ENCODE data around the gene AOPEP. TPM values are rescaled to one million over a fixed set of nuclear protein-coding genes. Genes with fewer than 3 reads are reported as not detected.

The AOPEP gene
- total RNA-seq, 2 experiments from 2014 or later: 10.7 to 12.2 TPM

- H3K27me3 Mint-ChIP-seq: peaks cover 26% of the 10 kb centered on the region
- DNase-seq: no peak
- peaks cover 6% of the 10 kb centered on the region for H3K4me1 Mint-ChIP-seq (ENCODE audit: low read depth)
- CTCF ChIA-PET: no interaction called here
- POLR2A ChIA-PET: no interaction called here
- H3K36me3 Mint-ChIP-seq: no peaks in the 10 kb centered on the region
- H3K27ac Mint-ChIP-seq: no peak overlapping the region
- no peaks in the 10 kb centered on the region for H3K9me3 Mint-ChIP-seq
- intact Hi-C loops (cut with micrococcal nuclease): no loop called here
- no peak overlapping the region for H3K4me3 Mint-ChIP-seq
These were observed 274.3 kb downstream of the AOPEP start for GRCh38 chr9:95000821-95001220.

GRCh38 chr9:95001720-95002119 is 275.2 kb downstream of the AOPEP start:
- CTCF ChIA-PET: no interaction called here

GRCh38 chr9:95003689-95004410 is 277.4 kb downstream of the AOPEP start:
- no peaks in the 10 kb centered on the region for H3K9me3 Mint-ChIP-seq
- POLR2A ChIA-PET: interaction anchor here (1.0 kb wide), 1 partner anchor 142 kb away, joined by 3 read pairs; no protein-coding TSS in a partner anchor
- H3K4me1 Mint-ChIP-seq (ENCODE audit: low read depth): peaks cover 28% of the 10 kb centered on the region
- H3K36me3 Mint-ChIP-seq: peaks cover 2% of the 10 kb centered on the region
- no peak overlapping the region for H3K27ac Mint-ChIP-seq
- peaks cover 26% of the 10 kb centered on the region for H3K27me3 Mint-ChIP-seq
- intact Hi-C loops (cut with micrococcal nuclease): no loop called here
- peak overlapping the region; percentile 72 for H3K4me3 Mint-ChIP-seq
- CTCF ChIA-PET: interaction anchor here (1.2 kb wide), 1 partner anchor 220 kb away, joined by 3 read pairs; no protein-coding TSS in a partner anchor
- DNase-seq: peak; percentile 37

More at GRCh38 chr9:95001720-95002119, 275.2 kb downstream of the AOPEP start:
- Mint-ChIP-seq H3K4me3 (no peak overlapping the region), H3K27me3 (peaks cover 27% of the 10 kb centered on the region), H3K9me3 (no peaks in the 10 kb centered on the region), H3K36me3 (no peaks in the 10 kb centered on the region), H3K27ac (no peak overlapping the region), H3K4me1 (ENCODE audit: low read depth) (peaks cover 11% of the 10 kb centered on the region)
- intact Hi-C loops (cut with micrococcal nuclease): no loop called here
- no peak for DNase-seq
- POLR2A ChIA-PET: no interaction called here

GRCh38 chr9:95004411-95005277 is 278.1 kb downstream of the AOPEP start:
- H3K4me3 Mint-ChIP-seq: peak overlapping the region; percentile 72
- H3K27ac Mint-ChIP-seq: no peak overlapping the region
- H3K36me3 Mint-ChIP-seq: peaks cover 2% of the 10 kb centered on the region
- peaks cover 25% of the 10 kb centered on the region for H3K27me3 Mint-ChIP-seq
- CTCF ChIA-PET: interaction anchor here (1.2 kb wide), 1 partner anchor 221 kb away, joined by 3 read pairs; no protein-coding TSS in a partner anchor
- H3K4me1 Mint-ChIP-seq (ENCODE audit: low read depth): peaks cover 28% of the 10 kb centered on the region
- intact Hi-C loops (cut with micrococcal nuclease): no loop called here
- H3K9me3 Mint-ChIP-seq: no peaks in the 10 kb centered on the region
- DNase-seq: peak; percentile 42
- POLR2A ChIA-PET: interaction anchor here (1.0 kb wide), 1 partner anchor 143 kb away, joined by 3 read pairs; no protein-coding TSS in a partner anchor

DNA sequence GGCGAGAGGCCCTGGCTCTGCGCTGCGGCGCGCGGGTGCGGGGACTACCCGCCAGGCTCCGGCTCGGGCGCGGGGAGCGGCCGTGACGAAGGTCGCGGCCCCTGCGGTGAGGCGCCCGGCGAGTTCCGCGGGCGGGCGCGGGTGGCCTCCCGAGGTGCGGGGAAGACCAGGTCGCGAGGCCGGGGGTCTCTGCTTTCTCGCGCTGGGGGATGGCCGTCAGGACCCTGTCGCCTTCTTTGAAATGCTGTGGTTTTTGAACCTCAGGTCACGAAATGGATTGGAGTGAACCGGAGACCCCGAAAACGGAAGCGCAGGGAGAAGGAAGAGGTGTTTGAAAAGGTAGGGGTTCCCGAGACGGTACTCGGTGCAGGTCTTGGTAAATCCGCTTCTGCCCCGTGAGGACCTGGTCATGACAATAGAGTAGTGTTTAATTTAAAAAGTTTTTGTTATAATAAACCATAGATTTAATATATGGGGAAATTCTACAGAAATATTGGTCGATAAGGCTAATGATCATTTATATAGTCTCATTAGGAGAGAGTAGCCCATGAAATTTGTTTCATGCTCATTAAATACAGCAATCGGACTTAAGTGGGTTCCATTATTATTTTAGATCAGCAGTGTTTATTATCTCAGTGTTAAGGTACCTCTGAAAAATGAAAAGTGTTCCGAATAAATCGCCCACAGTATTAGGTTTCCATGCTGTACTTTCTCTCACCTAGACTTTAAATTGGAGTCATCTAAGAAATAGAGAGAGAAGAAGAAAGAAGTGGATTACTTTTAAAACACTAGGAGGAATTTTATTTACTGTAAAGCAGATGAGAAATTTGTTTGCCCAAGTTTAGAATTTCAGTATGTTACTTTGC is 279.0 kb downstream of the AOPEP start:
- CTCF ChIA-PET: no interaction called here
- DNase-seq: no peak
- no peak overlapping the region for H3K27ac Mint-ChIP-seq
- H3K9me3 Mint-ChIP-seq: no peaks in the 10 kb centered on the region
- peaks cover 2% of the 10 kb centered on the region for H3K36me3 Mint-ChIP-seq
- peak overlapping the region; percentile 77 for H3K4me3 Mint-ChIP-seq
- intact Hi-C loops (cut with micrococcal nuclease): loop anchor here (2.0 kb wide), 2 partner anchors 135 to 279 kb away; partner anchors contain the start of gene AOPEP
- H3K4me1 Mint-ChIP-seq (ENCODE audit: low read depth): peaks cover 28% of the 10 kb centered on the region
- H3K27me3 Mint-ChIP-seq: peaks cover 22% of the 10 kb centered on the region
- POLR2A ChIA-PET: no interaction called here

DNA sequence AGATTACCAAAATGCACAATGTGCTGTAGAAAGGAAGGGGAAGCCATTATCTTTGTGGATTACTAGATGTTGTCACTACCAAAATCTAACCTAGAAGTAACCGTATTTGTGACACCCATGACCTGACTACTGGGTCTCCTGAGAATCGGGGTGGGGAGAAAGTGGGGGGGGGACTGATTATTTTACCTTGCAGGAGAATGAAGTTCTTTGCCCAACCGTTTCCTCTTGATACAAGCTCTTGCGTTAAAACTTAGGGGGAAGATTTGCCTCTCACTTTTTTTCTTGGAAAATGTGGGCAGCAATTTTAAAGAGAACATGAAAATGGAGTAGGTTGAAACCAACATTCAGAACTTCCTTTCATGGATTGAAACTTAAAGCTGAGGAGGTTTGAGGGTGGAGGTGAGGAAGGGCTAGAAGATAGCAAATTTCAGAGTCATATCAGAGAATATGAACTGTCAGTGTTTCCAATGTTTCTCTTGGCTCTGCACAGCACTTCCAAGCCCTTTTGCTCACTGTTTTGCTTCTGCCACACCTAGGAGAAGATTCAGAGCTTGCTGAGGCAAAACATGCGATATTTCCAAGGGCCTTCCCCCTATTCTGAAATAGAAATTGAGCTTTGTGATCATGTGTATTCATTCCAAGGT is 280.8 kb downstream of the AOPEP start:
- POLR2A ChIA-PET: interaction anchor here (0.7 kb wide), 1 partner anchor 129 kb away, joined by 3 read pairs; no protein-coding TSS in a partner anchor
- no peak for DNase-seq

GRCh38 chr9:95008151-95008771 is 281.8 kb downstream of the AOPEP start:
- Mint-ChIP-seq H3K27me3 (peaks cover 7% of the 10 kb centered on the region), H3K9me3 (no peaks in the 10 kb centered on the region), H3K27ac (no peak overlapping the region), H3K4me3 (no peak overlapping the region), H3K36me3 (peaks cover 2% of the 10 kb centered on the region), H3K4me1 (ENCODE audit: low read depth) (peaks cover 28% of the 10 kb centered on the region)
- intact Hi-C loops (cut with micrococcal nuclease): no loop called here
- DNase-seq: peak; percentile 24
- ChIA-PET CTCF (interaction anchor here (1.1 to 2.0 kb wide), 3 partner anchors 123 to 327 kb away, joined by 3 to 5 read pairs (median 4); no protein-coding TSS in a partner anchor), POLR2A (interaction anchor here (0.6 kb wide), 1 partner anchor 12 kb away, joined by 3 read pairs; no protein-coding TSS in a partner anchor)

More for the DNA sequence above, 280.8 kb downstream of the AOPEP start:
- CTCF ChIA-PET: interaction anchor here (1.1 to 2.0 kb wide), 3 partner anchors 124 to 326 kb away, joined by 3 to 5 read pairs (median 4); no protein-coding TSS in a partner anchor
- H3K36me3 Mint-ChIP-seq: peaks cover 2% of the 10 kb centered on the region
- H3K4me1 Mint-ChIP-seq (ENCODE audit: low read depth): peaks cover 28% of the 10 kb centered on the region
- intact Hi-C loops (cut with micrococcal nuclease): loop anchor here (2.0 kb wide), 2 partner anchors 137 to 281 kb away; partner anchors contain the start of gene AOPEP
- no peaks in the 10 kb centered on the region for H3K9me3 Mint-ChIP-seq
- H3K27ac Mint-ChIP-seq: peak overlapping the region; percentile 5
- H3K27me3 Mint-ChIP-seq: peaks cover 15% of the 10 kb centered on the region
- H3K4me3 Mint-ChIP-seq: no peak overlapping the region

- DNase-seq: no peak
- Mint-ChIP-seq H3K4me3 (no peak overlapping the region), H3K27ac (no peak overlapping the region), H3K27me3 (peaks cover 4% of the 10 kb centered on the region), H3K4me1 (ENCODE audit: low read depth) (peaks cover 24% of the 10 kb centered on the region), H3K36me3 (peaks cover 2% of the 10 kb centered on the region), H3K9me3 (no peaks in the 10 kb centered on the region)
- intact Hi-C loops (cut with micrococcal nuclease): no loop called here
- ChIA-PET POLR2A (no interaction called here), CTCF (no interaction called here)
These were observed 283.0 kb downstream of the AOPEP start for GRCh38 chr9:95009459-95009858.

DNA sequence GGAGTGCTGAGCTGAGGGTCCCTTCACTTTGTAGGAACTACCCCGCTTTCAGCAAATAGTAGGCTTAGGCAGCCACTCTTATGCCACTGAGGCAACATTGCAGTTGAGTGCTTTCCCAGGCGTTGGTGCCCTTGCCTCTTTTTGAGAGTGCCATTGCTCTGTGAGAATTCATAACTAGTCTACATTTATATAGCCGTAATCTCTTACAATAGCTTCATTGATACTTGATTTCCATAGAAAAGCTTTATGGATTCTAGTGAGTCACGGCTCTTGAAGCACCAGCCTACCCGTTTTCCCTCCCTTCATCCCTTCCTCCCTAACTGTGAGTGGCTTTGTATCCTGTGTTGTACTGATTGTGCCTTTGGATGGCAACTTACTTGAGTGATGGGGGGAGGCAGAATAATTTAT is 283.9 kb downstream of the AOPEP start:
- Mint-ChIP-seq H3K27ac (no peak overlapping the region), H3K4me1 (ENCODE audit: low read depth) (peaks cover 22% of the 10 kb centered on the region), H3K4me3 (no peak overlapping the region), H3K27me3 (peaks cover 2% of the 10 kb centered on the region), H3K9me3 (no peaks in the 10 kb centered on the region), H3K36me3 (peaks cover 4% of the 10 kb centered on the region)
- intact Hi-C loops (cut with micrococcal nuclease): no loop called here
- POLR2A ChIA-PET: no interaction called here
- no peak for DNase-seq
- CTCF ChIA-PET: interaction anchor here (2.1 kb wide), 1 partner anchor 22 kb away, joined by 5 read pairs; no protein-coding TSS in a partner anchor

DNA sequence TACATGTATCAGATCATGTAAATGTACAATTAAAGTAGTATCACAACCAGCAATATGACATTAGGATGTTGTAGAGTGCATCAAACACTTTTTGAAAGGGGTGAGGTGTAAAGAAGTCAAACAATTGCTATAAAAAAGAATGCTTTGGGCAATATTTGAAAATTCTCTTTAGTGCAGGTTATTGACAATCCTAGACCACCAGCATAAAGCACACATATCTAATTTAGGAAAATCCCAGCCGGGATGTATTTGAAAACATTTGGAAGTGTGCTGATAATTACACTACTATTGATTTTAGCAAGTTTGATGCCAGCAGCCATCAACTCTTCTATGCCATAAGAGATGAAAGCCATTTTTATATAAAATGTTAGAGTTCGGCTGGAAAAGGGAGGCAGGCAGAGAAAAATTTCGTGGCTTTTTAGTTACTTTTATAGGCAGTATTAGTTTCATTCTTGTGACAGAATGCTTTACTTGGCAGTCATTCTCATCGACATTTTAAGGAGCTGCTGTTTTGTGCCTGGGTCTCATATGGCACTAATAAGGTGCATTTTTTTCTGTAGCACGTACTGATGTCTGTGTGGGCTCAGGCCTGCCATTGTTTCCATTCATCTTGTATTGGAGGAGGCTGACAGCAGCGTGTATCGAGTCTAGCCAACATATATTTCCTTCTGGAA is 285.7 kb downstream of the AOPEP start:
- Mint-ChIP-seq H3K9me3 (no peaks in the 10 kb centered on the region), H3K36me3 (peaks cover 4% of the 10 kb centered on the region), H3K4me3 (no peak overlapping the region), H3K27ac (no peak overlapping the region), H3K27me3 (no peaks in the 10 kb centered on the region), H3K4me1 (ENCODE audit: low read depth) (peaks cover 14% of the 10 kb centered on the region)
- intact Hi-C loops (cut with micrococcal nuclease): no loop called here
- DNase-seq: no peak
- POLR2A ChIA-PET: no interaction called here
- CTCF ChIA-PET: interaction anchor here (1.5 to 2.1 kb wide), 2 partner anchors 24 to 115 kb away, joined by 3 to 5 read pairs; no protein-coding TSS in a partner anchor

Data from activated CD4-positive, alpha-beta memory T cell treated with anti-CD3 and anti-CD28 coated beads for 36 hours (primary cell).